NCI-H1436 treated with DMSO at 0.1 percent for 48 hours (cell line): ENCODE measurements around the gene REPS2.
"Not testable (repeated sequence)": the region's sequence is repeated elsewhere in the genome, so short reads cannot be mapped to it uniquely, and the experiment has no call there.

ENCODE experiments used
- DNase-seq: peaks from one replicate; lab custom pipeline; 2025; lab: John Stamatoyannopoulos, UW

Gene REPS2

DNA sequence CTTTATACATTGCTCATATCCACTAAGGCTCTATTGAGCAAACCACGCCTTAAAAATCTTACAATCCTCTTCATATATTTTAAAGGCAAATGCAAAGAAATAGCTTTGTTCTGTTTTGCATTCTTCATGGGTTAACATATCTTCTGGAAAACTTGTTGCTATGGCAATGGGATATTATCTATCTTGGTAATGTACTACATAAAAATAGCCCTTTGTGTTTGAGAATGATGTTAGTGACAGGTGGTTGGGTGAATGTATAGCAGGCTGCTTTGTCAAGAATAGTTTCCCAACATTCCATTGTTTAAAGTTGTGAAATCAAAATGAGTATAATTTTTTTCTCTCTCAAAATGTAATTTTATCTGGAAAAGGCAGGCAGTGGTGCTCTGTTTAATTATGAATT, 16.8 kb downstream of the REPS2 start:
- no peak for DNase-seq

DNA sequence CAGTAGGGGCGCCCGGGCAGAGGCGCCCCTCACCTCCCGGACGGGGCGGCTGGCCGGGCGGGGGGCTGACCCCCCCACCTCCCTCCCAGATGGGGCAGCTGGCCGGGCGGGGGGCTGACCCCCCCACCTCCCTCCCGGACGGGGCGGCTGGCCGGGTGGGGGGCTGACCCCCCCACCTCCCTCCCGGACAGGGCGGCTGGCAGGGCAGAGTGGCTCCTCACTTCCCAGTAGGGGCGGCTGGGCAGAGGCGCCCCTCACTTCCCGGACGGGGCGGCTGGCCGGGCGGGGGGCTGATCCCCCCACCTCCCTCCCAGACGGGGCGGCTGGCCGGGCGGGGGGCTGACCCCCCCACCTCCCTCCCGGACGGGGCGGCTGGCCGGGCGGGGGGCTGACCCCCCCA, 18.5 kb downstream of the REPS2 start:
- not testable (repeated sequence) for DNase-seq

- no peak for DNase-seq
Observed at GRCh38 chrX:16966752-16967448, 20.4 kb downstream of the REPS2 start.

GRCh38 chrX:16968753-16969152, 22.3 kb downstream of the REPS2 start:
- not testable (repeated sequence) for DNase-seq

GRCh38 chrX:16970977-16971376, 24.5 kb downstream of the REPS2 start:
- no peak for DNase-seq

GRCh38 chrX:16971694-16972093, 25.2 kb downstream of the REPS2 start:
- no peak for DNase-seq

DNA sequence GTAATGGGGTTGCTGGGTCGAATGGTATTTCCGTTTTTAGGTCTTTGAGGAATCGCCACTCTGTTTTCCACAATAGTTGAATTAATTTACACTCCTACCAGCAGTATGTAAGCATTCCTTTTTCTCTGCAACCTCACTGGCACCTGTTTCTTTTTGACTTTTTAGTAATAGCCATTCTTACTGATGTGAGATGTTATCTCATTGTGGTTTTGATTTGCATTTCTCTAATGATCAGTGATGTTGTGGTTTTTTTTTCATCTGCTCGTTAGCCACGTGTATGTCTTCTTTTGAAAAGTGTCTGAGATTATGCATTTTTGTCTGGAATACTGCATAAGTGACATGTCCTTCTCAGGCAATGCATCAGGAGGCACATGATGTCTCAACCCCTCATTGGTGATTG, 28.8 kb downstream of the REPS2 start:
- DNase-seq, result no peak

GRCh38 chrX:16977771-16978170, 31.3 kb downstream of the REPS2 start:
- no peak for DNase-seq

- no peak for DNase-seq
Observed at GRCh38 chrX:16978193-16978984, 31.9 kb downstream of the REPS2 start.

DNA sequence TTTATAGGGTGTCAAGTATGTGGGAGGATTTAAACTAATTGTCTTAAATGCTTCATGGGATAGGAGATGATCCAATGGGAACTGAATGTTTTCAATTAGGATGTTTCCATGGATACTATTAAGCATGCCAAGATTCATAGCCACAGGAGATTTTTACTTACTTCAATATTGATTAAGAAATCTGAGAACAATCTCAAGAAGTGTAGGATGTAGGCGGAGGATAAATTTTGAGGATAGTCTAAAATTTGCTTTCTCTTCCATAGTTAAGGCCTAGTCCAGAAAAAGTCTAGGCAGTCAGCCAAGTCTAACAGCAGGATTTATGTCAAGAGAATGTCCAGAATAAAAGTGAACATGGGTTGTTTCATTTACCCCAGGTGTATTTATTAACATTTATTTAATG, 32.8 kb downstream of the REPS2 start:
- DNase-seq, result no peak

GRCh38 chrX:16981209-16981608, 34.8 kb downstream of the REPS2 start:
- DNase-seq, result no peak

- DNase-seq, result no peak
Observed at GRCh38 chrX:16981980-16982379, 35.5 kb downstream of the REPS2 start.

GRCh38 chrX:16983051-16983450, 36.6 kb downstream of the REPS2 start:
- DNase-seq, result no peak

DNA sequence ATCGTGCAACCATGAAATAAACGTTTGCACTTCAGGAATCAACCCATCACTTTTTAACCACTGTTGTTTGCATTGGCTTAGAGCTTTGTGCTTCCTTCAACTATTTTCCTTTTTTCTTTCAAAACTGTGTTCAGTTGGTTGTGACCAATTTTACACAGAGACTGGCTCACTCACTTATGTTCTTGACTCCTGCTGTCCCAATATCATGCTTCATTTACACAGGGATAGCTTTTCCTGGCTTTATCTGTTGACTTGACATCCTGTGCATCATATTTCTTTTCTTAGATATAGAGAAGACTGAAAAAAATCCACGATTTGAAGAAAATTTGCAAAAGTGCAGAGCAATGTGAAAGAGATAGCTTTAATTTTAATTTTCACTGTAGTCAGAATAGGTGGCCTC, 38.8 kb downstream of the REPS2 start:
- no peak for DNase-seq

GRCh38 chrX:16986169-16986568, 39.7 kb downstream of the REPS2 start:
- no peak for DNase-seq

DNA sequence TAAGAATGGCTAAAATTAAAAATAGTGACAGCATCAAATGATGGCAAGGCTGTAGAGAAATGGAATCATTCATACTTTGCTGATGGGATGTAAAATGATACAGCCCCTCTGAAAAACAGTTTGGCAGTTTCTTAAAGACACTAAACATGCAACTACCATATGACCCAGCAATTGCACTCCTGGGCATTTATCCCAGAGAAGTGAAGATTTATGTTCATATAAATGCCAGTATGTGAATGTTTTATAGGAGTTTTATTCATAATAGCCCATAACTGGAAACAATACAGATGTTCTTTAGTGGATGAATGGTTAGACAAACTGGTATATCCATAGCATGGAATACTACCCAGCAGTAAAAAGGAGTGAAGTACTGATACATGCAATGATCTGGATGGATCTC, 43.3 kb downstream of the REPS2 start:
- no peak for DNase-seq

DNA sequence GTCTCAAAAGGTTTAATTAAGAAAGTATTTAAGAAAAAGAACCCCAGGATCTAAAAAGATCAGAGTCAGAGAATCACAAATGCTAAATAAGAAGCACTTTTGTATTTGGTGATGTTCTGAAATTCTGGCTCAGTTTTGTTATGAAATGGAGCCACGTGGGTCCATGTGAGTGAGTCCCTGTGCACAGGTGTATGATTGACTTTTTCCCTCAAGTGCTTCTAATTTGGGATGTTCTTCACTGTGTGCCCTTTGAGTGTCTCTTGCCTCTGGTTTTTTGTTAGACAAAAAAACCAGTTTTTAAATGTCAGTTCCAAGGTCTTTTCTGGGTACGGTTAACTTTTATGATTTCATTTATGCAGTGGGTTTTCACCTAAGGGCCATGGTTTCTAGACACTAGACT, 44.4 kb downstream of the REPS2 start:
- no peak for DNase-seq

DNA sequence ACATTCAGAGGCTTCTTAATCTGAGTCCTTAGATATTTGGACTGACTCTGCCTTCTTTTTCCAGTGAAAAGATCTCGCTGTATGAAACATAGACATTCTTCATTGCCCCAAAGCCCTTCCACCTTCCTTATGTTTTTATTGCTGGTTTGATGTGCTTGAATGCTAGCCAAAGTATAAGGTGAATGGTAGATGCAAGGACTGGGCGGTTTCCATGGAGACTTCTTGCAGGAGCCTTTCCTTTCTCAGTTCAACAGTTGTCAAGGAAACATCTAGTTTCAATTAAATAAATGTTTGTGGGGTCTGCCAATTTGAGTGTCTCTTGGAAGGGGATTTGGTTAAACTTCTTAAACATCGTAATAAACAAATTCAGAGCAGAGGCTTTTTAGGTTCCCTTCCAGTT, 46.0 kb downstream of the REPS2 start:
- no peak for DNase-seq

- DNase-seq, result no peak
Observed at GRCh38 chrX:16992951-16993350, 46.5 kb downstream of the REPS2 start.

GRCh38 chrX:16993791-16994318, 47.4 kb downstream of the REPS2 start:
- no peak for DNase-seq

DNA sequence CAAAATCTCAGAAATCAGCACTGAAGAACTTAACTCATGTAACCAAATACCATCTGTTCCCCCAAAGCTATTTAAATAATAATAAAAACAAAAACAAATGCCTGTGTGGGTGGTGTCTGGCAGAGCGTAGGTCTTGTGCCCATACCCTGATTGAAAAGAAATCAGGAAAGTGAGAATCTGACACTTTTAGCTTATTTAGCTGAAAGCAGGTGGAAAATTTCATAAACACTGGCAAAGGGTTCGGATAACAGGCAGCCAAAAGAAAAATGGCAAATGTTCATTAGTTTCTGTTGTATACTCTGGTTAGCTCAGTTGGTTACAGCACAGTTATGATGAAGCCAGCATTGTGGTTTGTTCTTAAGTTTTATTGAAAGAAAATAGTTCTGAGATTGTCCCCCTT, 48.3 kb downstream of the REPS2 start:
- no peak for DNase-seq

DNA sequence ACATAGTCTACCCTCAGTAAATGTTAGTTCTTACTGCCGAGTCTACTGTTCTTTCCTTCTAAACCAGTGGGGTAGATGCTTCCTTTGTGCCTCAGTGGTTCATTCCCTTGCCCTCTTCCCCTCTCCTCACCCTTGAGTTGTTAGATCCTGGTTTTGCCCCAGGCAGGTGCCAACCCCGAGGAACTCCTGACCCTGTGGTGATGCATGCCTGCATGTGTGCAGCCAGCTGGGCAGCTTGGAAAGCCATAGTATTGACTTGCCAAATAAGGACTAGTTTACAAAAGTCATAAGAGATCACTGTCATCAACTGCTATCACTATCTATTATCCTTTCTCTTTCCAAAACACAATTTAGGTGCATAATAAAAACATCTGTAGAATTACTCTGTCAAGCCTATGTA, 50.9 kb downstream of the REPS2 start:
- no peak for DNase-seq

DNA sequence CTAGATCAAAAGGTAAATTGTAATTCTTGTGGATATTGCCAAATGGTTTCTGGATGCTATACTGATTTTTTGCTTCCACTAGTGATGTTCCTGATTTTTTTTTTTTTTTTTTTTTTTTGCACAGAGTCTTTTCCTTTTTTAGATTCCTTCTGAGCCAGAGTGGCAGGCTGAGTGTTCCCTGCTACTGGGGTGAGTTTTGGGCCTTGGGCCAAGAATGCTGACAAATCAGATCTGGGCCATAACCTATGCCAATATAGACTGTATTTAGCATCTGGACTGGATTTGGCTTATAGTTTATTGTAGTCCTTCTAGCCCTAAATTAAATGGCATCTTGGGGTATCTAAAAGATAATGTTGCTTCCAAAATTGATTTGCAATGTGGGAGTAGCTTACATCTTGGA, 52.8 kb downstream of the REPS2 start:
- no peak for DNase-seq
